Mucosa of descending colon (tissue), 3 donors: ENCODE data around the gene JCAD. TPM values are rescaled to one million over a fixed set of nuclear protein-coding genes. Genes with fewer than 3 reads are reported as not detected.

Source experiments
- ATAC-seq: fragments of 200-7000 bp; cut with Tn5 transposase; one replicate; pipeline ENCODE4 v1.9.1; 2020; ENCODE audit warnings: mild to moderate bottlenecking, moderate library complexity
- DNase-seq, 3 donors: peaks; one replicate each; pipeline ENCODE4 v3.0.0-alpha.2; 2020
- H3K36me3 ChIP-seq: fragments of 200-600 bp; one replicate; pipeline ENCODE4 v1.8.0; 2021; ENCODE audit warnings: low read depth, mild to moderate bottlenecking
- H3K4me1 ChIP-seq: fragments of 200-600 bp; one replicate; pipeline ENCODE4 v1.8.0; 2021; ENCODE audit warnings: low read depth, mild to moderate bottlenecking
- H3K4me3 ChIP-seq: fragments of 200-600 bp; one replicate; pipeline ENCODE4 v1.8.0; 2021; ENCODE audit warnings: mild to moderate bottlenecking
- H3K9me3 ChIP-seq: fragments of 200-600 bp; one replicate; pipeline ENCODE4 v1.8.0; 2021; ENCODE audit warnings: mild to moderate bottlenecking
- CTCF ChIP-seq: fragments of 200-600 bp; IDR thresholded peaks from one replicate; pipeline ENCODE4 v1.8.0; 2022; ENCODE audit warnings: antibody characterized with exemption, mild to moderate bottlenecking
- intact Hi-C, 2 donors: fragments of 100-400 bp; cut with DNase I in 1 of 2; cut with micrococcal nuclease in 1 of 2; formaldehyde crosslinking; loops; one replicate each; pipeline versions ENCODE4 v1.11.0 to v1.11.1; 2022; cut with DNase I, micrococcal nuclease
- total RNA-seq, 3 donors: library from RNA; stranded (reverse); fragmentation: NEBNext Ultra II Directional in 2 of 3; extraction: Animal tissue kit (Norgen Biotek cat#: 25700) in 2 of 3; gene quantifications; one replicate each; pipeline versions ENCODE4 v1.2.1 to v1.2.4, GENCODE V29; 2021 to 2023
- donor health status: DM: no; HTN: no; CAD: no; lungs with moderate emphysema.
- donor health status: DM: no; HTN: no; CAD: no.
- donor health status: DM: no; HTN: yes; CAD: no.

JCAD gene
- total RNA-seq, 3 donors from 2014 or later, result 4.9 to 256 (median 9.0) TPM

- ATAC-seq, result no peak
- Histone ChIP-seq H3K9me3 (no peaks in the 10 kb centered on the region), H3K4me3 (no peak overlapping the region), H3K4me1 (no peaks in the 10 kb centered on the region), H3K36me3 (no peaks in the 10 kb centered on the region)
- intact Hi-C loops, result no loop called here
- no peak for DNase-seq
- TF ChIP-seq CTCF, result no peak
These were observed 39.9 kb downstream of the JCAD start for GRCh38 chr10:30019468-30019867.

GRCh38 chr10:30018496-30018895 is 40.9 kb downstream of the JCAD start:
- Histone ChIP-seq H3K4me3 (no peak overlapping the region), H3K9me3 (no peaks in the 10 kb centered on the region), H3K4me1 (no peaks in the 10 kb centered on the region), H3K36me3 (no peaks in the 10 kb centered on the region)
- TF ChIP-seq CTCF, result no peak
- ATAC-seq (no peak), DNase-seq (no peak)
- intact Hi-C loops, result no loop called here

- no peak overlapping the region for H3K4me3 ChIP-seq
- no peaks in the 10 kb centered on the region for H3K4me1 ChIP-seq
- DNase-seq, result no peak
- ATAC-seq, result no peak
- TF ChIP-seq CTCF, result no peak
- no peaks in the 10 kb centered on the region for H3K9me3 ChIP-seq
- H3K36me3 ChIP-seq, result no peaks in the 10 kb centered on the region
- intact Hi-C loops, result no loop called here
These were observed 41.4 kb downstream of the JCAD start for GRCh38 chr10:30017966-30018365.

GRCh38 chr10:30017556-30017955 is 41.8 kb downstream of the JCAD start:
- H3K36me3 ChIP-seq, result no peaks in the 10 kb centered on the region
- H3K9me3 ChIP-seq, result no peaks in the 10 kb centered on the region
- DNase-seq (no peak), ATAC-seq (no peak)
- H3K4me3 ChIP-seq, result no peak overlapping the region
- intact Hi-C loops, result no loop called here
- no peak for TF ChIP-seq CTCF
- no peaks in the 10 kb centered on the region for H3K4me1 ChIP-seq

- intact Hi-C loops, result no loop called here
- DNase-seq (no peak), ATAC-seq (no peak)
- Histone ChIP-seq H3K4me1 (no peaks in the 10 kb centered on the region), H3K4me3 (no peak overlapping the region), H3K9me3 (no peaks in the 10 kb centered on the region), H3K36me3 (no peaks in the 10 kb centered on the region)
- TF ChIP-seq CTCF, result no peak
These were observed 44.9 kb downstream of the JCAD start for GRCh38 chr10:30014511-30014910.

GRCh38 chr10:30013757-30014156 is 45.6 kb downstream of the JCAD start:
- Histone ChIP-seq H3K36me3 (no peaks in the 10 kb centered on the region), H3K9me3 (no peaks in the 10 kb centered on the region), H3K4me1 (no peaks in the 10 kb centered on the region), H3K4me3 (no peak overlapping the region)
- intact Hi-C loops, result no loop called here
- no peak for TF ChIP-seq CTCF
- DNase-seq (no peak), ATAC-seq (no peak)
